DMS79 treated with DMSO at 0.1 percent for 48 hours (cell line): Measurements from ENCODE around the gene BOD1L2.

ENCODE experiments used
- DNase-seq: peaks from one replicate; lab custom pipeline; 2025; lab: John Stamatoyannopoulos, UW

BOD1L2 gene

GRCh38 chr18:57146956-57147636 lies at the start of gene BOD1L2:
Gene BOD1L2 (plus strand): TSS chr18:57147087. CDS start chr18:57147313, 226 bp downstream.
- DNase-seq: no peak

- no peak for DNase-seq
Observed at GRCh38 chr18:57107140-57107832, 39.6 kb upstream of the BOD1L2 start.

GRCh38 chr18:57110290-57110689 lies 36.6 kb upstream of the BOD1L2 start:
- no peak for DNase-seq

GRCh38 chr18:57113799-57114420 lies 33.0 kb upstream of the BOD1L2 start:
- DNase-seq: no peak

- DNase-seq: no peak
Observed at GRCh38 chr18:57116598-57117132, 30.2 kb upstream of the BOD1L2 start.

- no peak for DNase-seq
Observed at GRCh38 chr18:57121542-57122112, 25.3 kb upstream of the BOD1L2 start.

GRCh38 chr18:57122936-57123510 lies 23.9 kb upstream of the BOD1L2 start:
- no peak for DNase-seq

- DNase-seq: no peak
Observed at GRCh38 chr18:57125627-57126026, 21.3 kb upstream of the BOD1L2 start.

GRCh38 chr18:57128220-57128932 lies 18.5 kb upstream of the BOD1L2 start:
- DNase-seq: no peak

GRCh38 chr18:57131101-57131500 lies 15.8 kb upstream of the BOD1L2 start:
- no peak for DNase-seq

- no peak for DNase-seq
Observed at GRCh38 chr18:57131782-57132181, 15.1 kb upstream of the BOD1L2 start.

GRCh38 chr18:57134618-57135135 lies 12.2 kb upstream of the BOD1L2 start:
- no peak for DNase-seq

- no peak for DNase-seq
Observed at GRCh38 chr18:57135699-57136098, 11.2 kb upstream of the BOD1L2 start.

- DNase-seq: no peak
Observed at GRCh38 chr18:57137847-57138246, 9.0 kb upstream of the BOD1L2 start.

GRCh38 chr18:57141208-57142129 lies 5.4 kb upstream of the BOD1L2 start:
- no peak for DNase-seq

GRCh38 chr18:57142324-57142723 lies 4.6 kb upstream of the BOD1L2 start:
- no peak for DNase-seq

- DNase-seq: no peak
Observed at GRCh38 chr18:57143265-57143664, 3.6 kb upstream of the BOD1L2 start.

GRCh38 chr18:57148263-57148662 lies 1.4 kb downstream of the BOD1L2 start:
- no peak for DNase-seq

GRCh38 chr18:57149051-57149450 lies 2.2 kb downstream of the BOD1L2 start:
- DNase-seq: no peak

GRCh38 chr18:57149531-57149930 lies 2.6 kb downstream of the BOD1L2 start:
- DNase-seq: no peak
